ENCODE results near the gene TMEM117. TPM values are rescaled to one million over a fixed set of nuclear protein-coding genes. Genes with fewer than 3 reads are reported as not detected.

The TMEM117 gene
- total RNA-seq, 1 donor from 2014 or later: 12.4 TPM

DNA sequence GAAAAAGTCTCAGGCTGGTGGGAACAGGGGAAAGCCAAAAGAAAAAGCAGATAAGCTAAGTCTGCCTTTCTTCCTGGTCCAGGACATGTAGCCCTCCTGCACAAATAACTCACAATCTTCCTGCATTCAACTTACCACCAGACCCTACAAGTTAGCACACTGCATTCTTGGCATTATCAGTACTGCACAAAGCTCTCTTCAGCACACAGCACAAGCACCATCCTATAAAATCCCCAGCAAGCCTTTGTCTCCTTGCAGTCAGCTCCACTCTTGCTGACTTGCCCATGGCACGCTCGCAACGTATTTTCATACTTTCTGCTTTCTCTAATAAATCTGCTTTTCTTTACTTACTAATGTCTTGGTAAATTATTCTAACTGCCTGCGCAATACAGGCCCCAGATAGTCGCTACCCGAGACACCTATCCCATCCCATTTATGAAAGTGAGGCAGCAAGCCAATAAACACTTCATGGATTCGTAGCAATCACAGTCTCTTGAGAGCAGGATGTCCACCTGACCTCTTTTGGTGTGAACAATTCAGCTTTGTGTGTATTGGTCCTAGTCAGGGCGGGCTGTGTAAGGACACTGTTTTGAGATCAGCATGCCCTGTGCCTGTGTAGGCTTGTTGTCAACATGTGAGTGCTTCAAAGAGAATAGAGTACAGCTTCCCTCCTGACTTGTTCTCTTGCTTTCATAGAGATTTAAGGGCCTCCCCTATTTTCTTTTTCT, 49.0 kb downstream of the TMEM117 start:
- TF ChIP-seq, protein P1, sequence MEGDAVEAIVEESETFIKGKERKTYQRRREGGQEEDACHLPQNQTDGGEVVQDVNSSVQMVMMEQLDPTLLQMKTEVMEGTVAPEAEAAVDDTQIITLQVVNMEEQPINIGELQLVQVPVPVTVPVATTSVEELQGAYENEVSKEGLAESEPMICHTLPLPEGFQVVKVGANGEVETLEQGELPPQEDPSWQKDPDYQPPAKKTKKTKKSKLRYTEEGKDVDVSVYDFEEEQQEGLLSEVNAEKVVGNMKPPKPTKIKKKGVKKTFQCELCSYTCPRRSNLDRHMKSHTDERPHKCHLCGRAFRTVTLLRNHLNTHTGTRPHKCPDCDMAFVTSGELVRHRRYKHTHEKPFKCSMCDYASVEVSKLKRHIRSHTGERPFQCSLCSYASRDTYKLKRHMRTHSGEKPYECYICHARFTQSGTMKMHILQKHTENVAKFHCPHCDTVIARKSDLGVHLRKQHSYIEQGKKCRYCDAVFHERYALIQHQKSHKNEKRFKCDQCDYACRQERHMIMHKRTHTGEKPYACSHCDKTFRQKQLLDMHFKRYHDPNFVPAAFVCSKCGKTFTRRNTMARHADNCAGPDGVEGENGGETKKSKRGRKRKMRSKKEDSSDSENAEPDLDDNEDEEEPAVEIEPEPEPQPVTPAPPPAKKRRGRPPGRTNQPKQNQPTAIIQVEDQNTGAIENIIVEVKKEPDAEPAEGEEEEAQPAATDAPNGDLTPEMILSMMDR (IDR thresholded peaks at IDR 0.05; ENCODE audit: insufficient read depth, low read length, poor library complexity, severe bottlenecking): no peak
- no peaks in the 10 kb centered on the region for H3K36me3 ChIP-seq (ENCODE audit: control insufficient read depth, insufficient read depth, low read length)
- no peaks in the 10 kb centered on the region for H3K27me3 ChIP-seq (ENCODE audit: control insufficient read depth, insufficient read depth, low read length)
- no peak for DNase-seq (ENCODE audit: low read depth)
- no peak overlapping the region for H3K4me3 ChIP-seq (ENCODE audit: low read depth, low read length)

DNA sequence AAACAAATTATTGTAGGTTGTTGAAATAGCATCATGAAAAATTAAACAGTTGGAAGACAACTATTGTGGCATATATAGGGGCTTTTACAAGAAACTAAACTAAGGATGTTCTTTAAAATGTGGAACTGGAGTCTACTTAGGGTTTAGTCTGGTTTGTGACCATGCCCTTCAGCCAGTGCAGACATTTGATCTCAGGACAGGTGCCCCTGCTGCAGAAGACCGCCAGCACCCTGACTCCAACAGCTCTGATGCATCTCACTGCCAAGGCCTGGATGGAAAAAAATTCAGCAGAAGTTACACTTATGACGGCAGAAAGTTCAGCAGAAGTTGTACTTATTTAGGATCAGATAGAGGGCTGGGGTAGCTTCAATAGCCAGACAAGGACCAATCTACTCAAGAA, 51.5 kb downstream of the TMEM117 start:
- DNase-seq (ENCODE audit: low read depth): no peak
- TF ChIP-seq, protein P1 (IDR thresholded peaks at IDR 0.05; ENCODE audit: insufficient read depth, low read length, poor library complexity, severe bottlenecking): no peak
- no peaks in the 10 kb centered on the region for H3K36me3 ChIP-seq (ENCODE audit: control insufficient read depth, insufficient read depth, low read length)

DNA sequence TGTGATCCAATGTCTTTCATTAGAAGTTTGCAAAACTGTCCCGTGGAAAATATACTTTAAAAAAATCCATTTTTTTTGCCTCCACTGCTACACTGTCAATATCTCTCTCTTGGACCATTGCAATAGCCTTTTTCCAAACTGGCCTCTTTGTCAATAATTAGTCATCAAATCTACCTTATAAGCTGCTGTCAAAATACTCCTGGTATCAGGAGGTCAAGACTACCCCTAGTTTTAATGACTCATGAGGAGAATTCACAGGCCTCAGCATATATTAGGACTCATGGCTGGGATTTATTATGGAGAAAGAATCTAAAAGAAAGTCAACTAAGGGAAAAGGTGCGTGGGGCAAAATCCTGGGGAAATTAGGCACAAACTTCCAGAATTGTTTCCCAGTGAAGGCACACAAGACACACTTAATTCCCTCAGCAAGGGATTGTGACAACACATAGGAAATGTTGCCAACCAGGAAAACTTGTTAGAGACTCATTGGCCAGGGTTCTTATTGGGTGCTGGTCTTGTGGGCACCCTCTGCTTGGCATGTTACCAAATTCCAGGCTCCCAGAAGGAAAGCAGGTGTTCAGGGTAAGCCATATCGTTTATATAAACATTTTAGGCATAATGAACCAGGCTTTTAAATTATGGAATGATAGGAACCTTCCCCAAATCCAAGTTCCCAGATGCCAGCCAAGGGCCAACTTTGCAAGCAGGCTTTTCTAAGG, 56.1 kb downstream of the TMEM117 start:
- TF ChIP-seq, protein P1 (IDR thresholded peaks at IDR 0.05; ENCODE audit: insufficient read depth, low read length, poor library complexity, severe bottlenecking): no peak
- DNase-seq (ENCODE audit: low read depth): no peak
- Histone ChIP-seq H3K4me3 (ENCODE audit: low read depth, low read length) (no peak overlapping the region), H3K27me3 (ENCODE audit: control insufficient read depth, insufficient read depth, low read length) (no peaks in the 10 kb centered on the region), H3K36me3 (ENCODE audit: control insufficient read depth, insufficient read depth, low read length) (no peaks in the 10 kb centered on the region)

More for the DNA sequence above, 51.5 kb downstream of the TMEM117 start:
- H3K4me3 ChIP-seq (ENCODE audit: low read depth, low read length): no peak overlapping the region
- no peaks in the 10 kb centered on the region for H3K27me3 ChIP-seq (ENCODE audit: control insufficient read depth, insufficient read depth, low read length)

DNA sequence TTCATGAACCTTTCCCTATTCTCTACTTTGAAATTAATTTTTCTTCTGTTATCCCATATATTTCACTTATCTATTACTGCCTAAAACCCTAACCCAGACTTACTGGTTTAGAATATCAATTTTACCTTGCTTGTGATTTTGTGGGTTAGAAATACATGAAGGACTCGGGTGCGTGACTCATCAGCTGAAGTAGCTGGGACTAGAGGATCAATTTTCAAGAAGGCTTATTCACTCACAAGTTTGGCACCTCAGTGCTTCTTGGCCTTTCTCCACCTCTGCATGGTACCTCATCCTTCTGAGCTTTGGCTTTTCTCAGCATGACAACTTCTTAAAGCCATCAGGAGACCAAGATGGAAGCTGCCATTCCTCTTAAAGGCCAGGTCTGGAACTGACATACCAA, 57.8 kb downstream of the TMEM117 start:
- Histone ChIP-seq H3K27me3 (ENCODE audit: control insufficient read depth, insufficient read depth, low read length) (no peaks in the 10 kb centered on the region), H3K4me3 (ENCODE audit: low read depth, low read length) (no peak overlapping the region), H3K36me3 (ENCODE audit: control insufficient read depth, insufficient read depth, low read length) (no peaks in the 10 kb centered on the region)
- no peak for DNase-seq (ENCODE audit: low read depth)
- TF ChIP-seq, protein P1 (IDR thresholded peaks at IDR 0.05; ENCODE audit: insufficient read depth, low read length, poor library complexity, severe bottlenecking): no peak

DNA sequence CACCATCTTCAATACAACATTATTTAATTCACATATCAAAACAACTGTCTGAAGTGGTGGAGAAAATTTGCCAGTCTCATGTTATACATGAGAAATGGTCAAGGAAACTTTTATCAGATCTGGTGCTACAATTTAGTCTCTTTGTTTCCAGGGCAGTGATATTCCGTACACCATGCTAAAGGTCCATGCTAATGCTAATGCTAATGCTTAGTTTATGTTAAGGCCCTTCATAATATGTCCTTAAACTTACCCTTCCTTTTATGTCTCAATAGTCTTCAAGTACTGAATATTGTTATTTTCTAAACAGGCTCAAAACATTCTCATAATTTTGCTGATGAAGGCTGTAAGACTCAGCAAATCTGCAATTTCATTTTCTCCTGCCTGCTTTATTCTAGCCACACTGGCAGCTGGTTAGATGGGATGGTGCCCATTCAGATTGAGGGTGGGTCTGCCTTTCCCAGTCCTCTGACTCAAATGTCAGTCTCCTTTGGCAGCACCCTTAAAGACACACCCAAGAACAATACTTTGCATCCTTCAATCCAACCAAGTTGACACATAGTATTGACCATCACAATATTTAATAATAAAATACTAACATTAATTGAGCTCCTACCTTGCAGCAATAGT, 59.8 kb downstream of the TMEM117 start:
- H3K4me3 ChIP-seq (ENCODE audit: low read depth, low read length): no peak overlapping the region
- TF ChIP-seq, protein P1 (IDR thresholded peaks at IDR 0.05; ENCODE audit: insufficient read depth, low read length, poor library complexity, severe bottlenecking): no peak

More for the DNA sequence above, 59.8 kb downstream of the TMEM117 start:
- no peaks in the 10 kb centered on the region for H3K27me3 ChIP-seq (ENCODE audit: control insufficient read depth, insufficient read depth, low read length)
- DNase-seq (ENCODE audit: low read depth): no peak
- no peaks in the 10 kb centered on the region for H3K36me3 ChIP-seq (ENCODE audit: control insufficient read depth, insufficient read depth, low read length)

All from kidney epithelial cell (primary cell).